Mucosa of descending colon (tissue), 3 donors: ENCODE data around the gene ZNF831. TPM values are rescaled to one million over a fixed set of nuclear protein-coding genes. Genes with fewer than 3 reads are reported as not detected.

Experiments
- ATAC-seq: fragments of 200-7000 bp; cut with Tn5 transposase; one replicate; pipeline ENCODE4 v1.9.1; 2020; ENCODE audit warnings: mild to moderate bottlenecking, moderate library complexity
- DNase-seq, 3 donors: peaks; one replicate each; pipeline ENCODE4 v3.0.0-alpha.2; 2020
- H3K36me3 ChIP-seq: fragments of 200-600 bp; one replicate; pipeline ENCODE4 v1.8.0; 2021; ENCODE audit warnings: low read depth, mild to moderate bottlenecking
- H3K4me1 ChIP-seq: fragments of 200-600 bp; one replicate; pipeline ENCODE4 v1.8.0; 2021; ENCODE audit warnings: low read depth, mild to moderate bottlenecking
- H3K4me3 ChIP-seq: fragments of 200-600 bp; one replicate; pipeline ENCODE4 v1.8.0; 2021; ENCODE audit warnings: mild to moderate bottlenecking
- H3K9me3 ChIP-seq: fragments of 200-600 bp; one replicate; pipeline ENCODE4 v1.8.0; 2021; ENCODE audit warnings: mild to moderate bottlenecking
- CTCF ChIP-seq: fragments of 200-600 bp; IDR thresholded peaks from one replicate; pipeline ENCODE4 v1.8.0; 2022; ENCODE audit warnings: antibody characterized with exemption, mild to moderate bottlenecking
- intact Hi-C, 2 donors: fragments of 100-400 bp; cut with DNase I in 1 of 2; cut with micrococcal nuclease in 1 of 2; formaldehyde crosslinking; loops; one replicate each; pipeline versions ENCODE4 v1.11.0 to v1.11.1; 2022; cut with DNase I, micrococcal nuclease
- total RNA-seq, 3 donors: library from RNA; stranded (reverse); fragmentation: NEBNext Ultra II Directional in 2 of 3; extraction: Animal tissue kit (Norgen Biotek cat#: 25700) in 2 of 3; gene quantifications; one replicate each; pipeline versions ENCODE4 v1.2.1 to v1.2.4, GENCODE V29; 2021 to 2023
- donor health status: DM: no; HTN: no; CAD: no; lungs with moderate emphysema.
- donor health status: DM: no; HTN: no; CAD: no.
- donor health status: DM: no; HTN: yes; CAD: no.

Gene ZNF831
- total RNA-seq, 3 donors from 2014 or later: 0.38 to 0.89 (median 0.57) TPM

GRCh38 chr20:59235226-59235625 is 71.6 kb downstream of the ZNF831 start:
- no peak for ATAC-seq
- H3K4me1 ChIP-seq: no peaks in the 10 kb centered on the region
- TF ChIP-seq CTCF: no peak
- no peaks in the 10 kb centered on the region for H3K36me3 ChIP-seq
- no peak for DNase-seq
- no peaks in the 10 kb centered on the region for H3K9me3 ChIP-seq
- intact Hi-C loops: no loop called here
- no peak overlapping the region for H3K4me3 ChIP-seq

GRCh38 chr20:59240006-59240405 is 76.4 kb downstream of the ZNF831 start:
- TF ChIP-seq CTCF: no peak
- Histone ChIP-seq H3K4me1 (no peaks in the 10 kb centered on the region), H3K36me3 (no peaks in the 10 kb centered on the region), H3K4me3 (no peak overlapping the region), H3K9me3 (no peaks in the 10 kb centered on the region)
- DNase-seq (no peak), ATAC-seq (no peak)
- intact Hi-C loops: no loop called here

- intact Hi-C loops: no loop called here
- no peaks in the 10 kb centered on the region for H3K4me1 ChIP-seq
- TF ChIP-seq CTCF: no peak
- no peaks in the 10 kb centered on the region for H3K9me3 ChIP-seq
- ATAC-seq (no peak), DNase-seq (no peak)
- no peak overlapping the region for H3K4me3 ChIP-seq
- no peaks in the 10 kb centered on the region for H3K36me3 ChIP-seq
Observed at GRCh38 chr20:59242714-59243626, 79.3 kb downstream of the ZNF831 start.

GRCh38 chr20:59246691-59247400 is 83.2 kb downstream of the ZNF831 start:
- Histone ChIP-seq H3K36me3 (no peaks in the 10 kb centered on the region), H3K4me3 (no peak overlapping the region), H3K9me3 (no peaks in the 10 kb centered on the region), H3K4me1 (no peaks in the 10 kb centered on the region)
- TF ChIP-seq CTCF: no peak
- ATAC-seq (no peak), DNase-seq (no peak)
- intact Hi-C loops: no loop called here

GRCh38 chr20:59247731-59248684 is 84.4 kb downstream of the ZNF831 start:
- H3K36me3 ChIP-seq: no peaks in the 10 kb centered on the region
- H3K4me1 ChIP-seq: no peaks in the 10 kb centered on the region
- intact Hi-C loops: no loop called here
- no peak for ATAC-seq
- no peak for TF ChIP-seq CTCF
- no peak overlapping the region for H3K4me3 ChIP-seq
- no peaks in the 10 kb centered on the region for H3K9me3 ChIP-seq
- no peak for DNase-seq
